ENCODE measurements around the gene COQ4.

COQ4 gene

GRCh38 chr9:128294142-128294541, 28.5 kb upstream of the COQ4 start:
- no peak for DNase-seq (ENCODE audit: low spot score)
- no peak for TF ChIP-seq CTCF (IDR thresholded peaks at IDR 0.05; ENCODE audit: extremely low read depth, missing control alignments)

GRCh38 chr9:128296340-128297220, 26.1 kb upstream of the COQ4 start:
- no peak for TF ChIP-seq CTCF (IDR thresholded peaks at IDR 0.05; ENCODE audit: extremely low read depth, missing control alignments)
- no peak for DNase-seq (ENCODE audit: low spot score)

GRCh38 chr9:128297221-128297773, 25.3 kb upstream of the COQ4 start:
- TF ChIP-seq CTCF (IDR thresholded peaks at IDR 0.05; ENCODE audit: extremely low read depth, missing control alignments) = no peak
- no peak for DNase-seq (ENCODE audit: low spot score)

GRCh38 chr9:128298535-128299482, 23.8 kb upstream of the COQ4 start:
- TF ChIP-seq CTCF (IDR thresholded peaks at IDR 0.05; ENCODE audit: extremely low read depth, missing control alignments) = no peak
- no peak for DNase-seq (ENCODE audit: low spot score)

- no peak for TF ChIP-seq CTCF (IDR thresholded peaks at IDR 0.05; ENCODE audit: extremely low read depth, missing control alignments)
- DNase-seq (ENCODE audit: low spot score) = no peak
Observed at GRCh38 chr9:128304136-128304970, 18.3 kb upstream of the COQ4 start.

- no peak for TF ChIP-seq CTCF (IDR thresholded peaks at IDR 0.05; ENCODE audit: extremely low read depth, missing control alignments)
- DNase-seq (ENCODE audit: low spot score) = no peak
Observed at GRCh38 chr9:128304971-128305288, 17.7 kb upstream of the COQ4 start.
